Jurkat, Clone E6-1 (cell line): ENCODE measurements around the gene ORM2.

Experiments
- DNase-seq: peaks from one replicate; pipeline ENCODE4 v3.0.0-alpha.2; 2011; ENCODE audit warnings: low read depth, low spot score
- H3K4me3 ChIP-seq: 2 replicates; pipeline ENCODE4 v1.5.1; 2011; ENCODE audit warnings: mild to moderate bottlenecking, low read length, control low read depth, moderate library complexity

ORM2 gene

DNA sequence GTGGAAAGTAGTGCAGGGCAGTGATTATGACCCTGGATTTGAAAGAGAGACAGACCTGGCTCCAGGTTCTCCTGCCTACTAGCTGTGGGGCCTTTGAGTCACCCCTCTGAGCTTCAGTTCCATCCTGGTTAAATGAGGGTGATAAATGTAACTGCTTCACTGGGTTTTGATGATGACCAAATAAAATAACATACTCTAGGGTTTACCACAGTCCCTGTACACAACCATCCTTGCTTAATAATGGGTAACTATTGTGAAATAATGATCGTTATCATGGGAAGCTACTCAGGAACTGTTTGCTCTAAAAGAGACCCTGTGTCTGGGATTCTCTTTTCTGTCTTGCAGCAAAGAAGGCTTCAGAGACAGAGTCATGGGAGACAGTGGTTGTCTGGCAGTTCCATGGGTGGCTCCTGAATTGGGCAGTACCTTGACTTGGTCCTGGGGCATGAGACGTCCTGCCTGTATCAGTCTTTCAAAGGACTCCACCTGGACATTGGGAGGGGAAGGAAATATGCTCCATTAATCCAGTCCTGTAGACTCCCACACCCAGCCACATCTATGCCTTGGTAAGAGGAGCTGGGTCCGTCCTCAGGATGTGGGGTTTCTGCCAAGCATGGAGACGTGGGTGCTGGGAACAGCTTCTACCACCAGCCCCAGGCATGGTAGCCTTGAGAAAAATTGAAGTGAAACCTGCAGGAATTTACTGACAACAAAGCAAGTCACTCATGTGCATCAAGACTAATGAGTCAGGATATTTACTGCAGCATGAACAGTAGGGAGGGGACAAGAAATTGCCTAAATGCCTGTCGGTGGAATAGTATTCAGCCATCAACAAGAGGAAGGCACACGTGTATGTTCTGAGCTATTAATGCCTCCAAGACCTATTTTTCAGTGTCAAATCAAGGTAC is 34.7 kb downstream of the ORM2 start:
- H3K4me3 ChIP-seq: no peak overlapping the region
- no peak for DNase-seq

GRCh38 chr9:114365194-114365593 is 35.5 kb downstream of the ORM2 start:
- no peak overlapping the region for H3K4me3 ChIP-seq

DNA sequence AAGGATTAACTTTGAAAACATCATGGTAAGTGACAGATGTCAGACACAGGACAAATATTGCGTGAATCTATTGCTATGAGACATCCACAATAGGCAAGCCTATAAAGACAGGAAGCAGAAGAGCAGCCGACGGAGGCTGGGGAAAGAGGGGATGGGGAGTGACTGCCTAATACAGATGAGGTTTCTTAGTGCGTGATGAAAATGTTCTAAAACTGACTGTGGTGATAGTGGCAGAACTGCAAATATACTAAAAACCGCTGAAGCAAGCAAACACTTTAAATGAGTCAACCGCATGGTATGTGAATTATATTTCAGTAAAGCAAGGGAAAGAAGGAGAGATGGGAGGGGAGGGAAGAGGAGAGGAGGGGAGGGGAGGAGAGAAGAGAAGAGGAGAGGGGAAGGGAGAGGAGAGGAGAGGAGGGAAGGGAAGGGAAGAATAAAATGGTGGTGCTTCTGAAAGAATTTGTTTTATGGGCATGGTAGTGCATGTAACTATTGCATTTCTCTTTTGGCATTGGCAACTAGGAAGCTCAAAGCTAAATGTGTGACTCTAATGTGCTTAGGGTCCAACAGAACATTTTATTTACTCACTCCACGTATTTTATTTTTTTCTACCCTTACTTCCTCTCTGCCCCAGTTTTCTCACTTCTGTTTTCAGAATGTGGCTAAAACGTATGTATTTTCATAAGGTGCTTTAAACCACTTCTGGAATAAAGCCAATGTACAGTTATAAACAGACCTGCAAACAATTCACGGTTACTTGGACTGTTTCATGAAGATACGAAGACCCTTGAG is 36.9 kb downstream of the ORM2 start:
- DNase-seq: no peak
- H3K4me3 ChIP-seq: no peak overlapping the region

More at GRCh38 chr9:114365194-114365593, 35.5 kb downstream of the ORM2 start:
- no peak for DNase-seq

GRCh38 chr9:114367366-114367765 is 37.7 kb downstream of the ORM2 start:
- no peak overlapping the region for H3K4me3 ChIP-seq
- no peak for DNase-seq

DNA sequence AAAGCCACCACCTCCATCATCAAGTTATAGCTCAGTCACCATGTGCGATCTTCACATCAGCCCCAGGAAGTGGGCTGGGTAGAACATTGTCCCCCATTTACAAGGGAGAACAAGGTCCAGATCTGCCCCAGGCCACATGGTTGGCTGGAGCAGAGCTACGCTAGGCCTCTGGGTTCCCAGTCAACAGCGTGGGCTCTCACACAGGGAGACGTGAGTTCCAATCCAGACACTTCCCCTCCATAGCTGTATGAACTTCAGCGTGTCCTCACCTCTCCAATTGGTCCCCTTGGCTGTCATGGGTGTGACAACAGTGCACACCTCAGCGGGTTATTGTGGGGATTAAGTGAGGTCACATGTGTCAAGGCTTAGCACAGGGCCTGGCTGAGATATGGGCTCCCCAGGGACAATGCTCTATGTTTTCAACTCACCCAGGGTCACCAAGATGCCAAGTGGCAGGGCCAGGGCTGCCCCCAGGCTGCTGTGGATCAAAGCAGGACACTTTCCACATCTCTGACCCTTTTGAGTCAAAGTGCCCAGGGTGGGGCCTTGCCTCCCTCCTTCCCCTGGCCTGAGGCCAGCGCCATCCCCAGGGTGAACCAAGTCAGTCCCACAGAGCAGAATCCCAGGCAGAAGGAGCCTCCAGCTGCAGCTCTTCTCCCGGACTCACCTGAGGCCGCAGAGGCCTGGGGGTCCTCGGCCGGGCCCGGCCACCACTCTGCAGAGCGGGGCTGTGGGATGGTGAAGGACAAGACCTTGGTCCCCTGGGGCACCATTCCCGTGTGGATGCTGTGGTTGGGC is 38.3 kb downstream of the ORM2 start:
- no peak overlapping the region for H3K4me3 ChIP-seq
- no peak for DNase-seq

- DNase-seq: no peak
- H3K4me3 ChIP-seq: no peak overlapping the region
These were observed 39.8 kb downstream of the ORM2 start for GRCh38 chr9:114369216-114370130.

DNA sequence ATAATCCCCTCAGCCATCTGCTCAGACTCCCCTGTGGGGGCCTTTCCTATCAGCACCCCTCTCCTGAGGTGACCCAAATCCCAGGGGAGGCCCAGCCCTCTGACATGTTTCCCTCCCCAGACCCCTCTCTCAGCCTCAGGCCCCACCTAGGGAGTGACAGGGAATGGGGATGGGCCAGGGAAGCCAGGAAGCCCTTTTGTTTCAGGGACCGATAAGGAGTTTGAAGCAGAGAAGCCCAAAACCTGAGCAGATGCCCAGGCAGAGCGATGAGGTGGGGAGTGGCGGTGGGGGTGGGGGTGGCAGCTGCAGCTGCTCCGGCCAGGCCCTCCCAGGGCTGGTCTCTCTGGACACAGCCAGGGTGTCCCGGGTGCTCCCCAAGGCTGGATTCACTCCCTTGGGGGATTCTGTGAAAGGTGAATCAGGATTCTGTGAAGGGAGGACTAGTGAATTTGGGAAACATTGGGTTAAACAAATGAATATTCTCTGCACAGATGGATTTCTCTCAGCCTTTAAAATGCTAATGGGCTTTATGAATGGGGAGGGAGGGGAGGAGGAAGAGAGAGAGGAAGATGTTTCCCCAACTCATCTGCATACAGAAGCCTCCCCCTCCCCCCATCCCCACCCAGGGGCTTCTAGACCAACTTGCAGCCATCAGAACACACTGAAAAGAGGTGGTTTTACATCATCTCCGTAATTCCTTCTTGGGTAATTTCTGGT is 40.7 kb downstream of the ORM2 start:
- H3K4me3 ChIP-seq: no peak overlapping the region
- DNase-seq: no peak

- H3K4me3 ChIP-seq: 0 out of 2 replicates have a peak overlapping the region, but pooled peaks have one; percentile 54
- DNase-seq: no peak
These were observed 41.3 kb downstream of the ORM2 start for GRCh38 chr9:114370968-114371320.

- H3K4me3 ChIP-seq: peak overlapping the region; percentile 54
- DNase-seq: no peak
These were observed 41.8 kb downstream of the ORM2 start for GRCh38 chr9:114371343-114371944.

DNA sequence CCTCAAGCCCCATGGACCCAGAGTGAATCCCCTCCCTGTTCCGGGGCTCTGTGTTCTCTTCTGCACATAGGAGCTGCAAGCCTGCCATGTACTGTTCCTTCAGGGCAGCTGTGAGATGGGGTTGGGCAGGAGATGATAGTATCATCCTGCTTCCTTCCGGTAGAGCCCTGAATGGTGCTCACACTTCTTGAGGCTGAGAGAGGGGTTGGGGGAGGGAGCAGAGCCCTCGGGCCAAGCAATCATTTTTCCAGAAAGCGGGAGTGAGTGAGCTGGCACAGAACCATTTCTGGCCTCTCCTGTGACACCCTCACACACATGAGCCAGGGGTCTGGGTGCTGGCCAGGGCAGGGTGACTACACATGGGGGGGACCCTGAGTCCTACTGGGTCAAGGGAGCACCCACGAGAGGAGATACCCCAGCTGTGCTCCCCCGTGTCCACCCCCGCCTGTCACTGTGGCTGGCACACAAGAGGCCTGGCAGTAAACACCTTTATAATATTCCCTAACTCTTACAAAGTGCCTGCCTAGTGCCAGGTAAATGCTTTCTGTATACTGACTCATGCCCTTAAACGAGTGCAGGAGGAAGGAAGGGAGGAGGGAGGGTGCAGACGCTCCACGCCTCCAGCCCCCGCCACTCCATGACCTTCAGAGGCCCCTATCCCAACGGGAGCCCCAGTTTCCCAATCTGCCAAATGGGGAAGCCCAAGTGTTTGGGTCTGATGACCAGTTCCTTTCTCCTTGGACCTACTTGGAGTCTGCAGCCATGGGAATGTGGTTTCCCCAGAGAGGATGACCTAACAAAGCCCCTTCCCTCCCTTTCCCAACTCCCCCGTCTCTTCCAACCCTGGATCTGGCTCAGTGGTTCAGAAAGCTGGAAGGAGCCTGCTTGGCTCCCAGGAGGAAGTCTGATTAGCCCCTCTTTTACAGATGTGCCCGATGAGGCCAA is 42.6 kb downstream of the ORM2 start:
- peak; percentile 91 for DNase-seq
- peak overlapping the region; percentile 54 for H3K4me3 ChIP-seq

- DNase-seq: peak; percentile 99
- peak overlapping the region; percentile 54 for H3K4me3 ChIP-seq
These were observed 43.3 kb downstream of the ORM2 start for GRCh38 chr9:114372921-114373448.

GRCh38 chr9:114373960-114374730 is 44.5 kb downstream of the ORM2 start:
- DNase-seq: no peak
- no peak overlapping the region for H3K4me3 ChIP-seq

DNA sequence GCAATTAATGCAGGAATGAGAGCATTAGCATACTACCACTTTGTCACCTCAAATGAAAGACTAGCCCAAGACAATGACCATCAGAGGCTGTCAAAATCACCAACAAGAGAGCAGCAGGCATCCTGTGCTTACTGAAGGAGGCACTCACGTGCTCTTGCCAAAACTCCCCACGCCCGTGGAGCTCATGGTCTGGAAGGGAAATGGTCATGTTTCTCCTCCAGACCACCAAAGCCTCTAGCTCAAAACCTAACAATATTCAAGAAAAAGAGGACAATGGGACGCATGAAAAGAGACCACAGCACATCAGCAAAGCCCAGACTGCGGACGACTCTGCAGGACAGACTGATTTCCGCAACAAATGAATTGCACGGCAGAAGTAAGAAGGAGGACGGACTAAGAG is 45.3 kb downstream of the ORM2 start:
- no peak overlapping the region for H3K4me3 ChIP-seq
- DNase-seq: no peak

DNA sequence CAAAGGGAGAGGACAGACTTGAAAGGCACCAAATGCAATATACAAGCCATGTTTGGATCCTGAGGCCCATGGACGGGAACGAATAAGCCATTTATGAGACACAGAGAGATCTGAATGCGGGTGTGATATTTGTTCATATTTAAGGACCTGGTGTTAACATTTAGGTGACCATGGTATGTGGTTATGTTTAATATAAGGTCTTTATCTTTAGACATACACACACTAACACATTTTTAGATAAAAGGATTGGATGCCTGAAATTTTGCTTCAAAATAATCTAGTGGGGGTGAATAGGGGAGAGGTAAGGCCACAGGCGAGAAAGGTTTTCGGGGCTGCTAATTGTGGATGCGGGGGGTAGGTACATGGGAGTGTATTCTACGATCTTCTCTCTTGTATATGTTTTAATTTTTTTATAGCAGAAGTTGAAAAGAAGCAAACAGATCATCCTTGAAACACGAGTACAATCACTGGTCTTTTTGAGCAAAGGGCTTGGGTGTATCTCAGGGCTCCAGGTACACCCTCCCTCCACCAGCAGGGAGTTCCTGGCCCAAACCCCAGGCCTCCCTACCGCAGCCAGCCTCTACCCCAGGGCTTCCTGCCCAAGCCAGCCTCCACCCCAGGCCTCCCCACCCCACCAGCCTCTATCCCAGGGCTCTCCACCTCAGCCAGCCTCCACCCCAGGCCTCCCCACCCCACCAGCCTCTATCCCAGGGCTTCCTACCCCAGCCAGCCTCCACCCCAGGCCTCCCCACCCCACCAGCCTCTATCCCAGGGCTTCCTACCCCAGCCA is 45.9 kb downstream of the ORM2 start:
- no peak overlapping the region for H3K4me3 ChIP-seq
- DNase-seq: no peak
